BJ (cell line): ENCODE results near the gene FBXW11. TPM values are rescaled to one million over a fixed set of nuclear protein-coding genes. Genes with fewer than 3 reads are reported as not detected.

Experiments used
- CTCF ChIA-PET: fragments of 350-600 bp; formaldehyde crosslinking; extraction: SDS; loops from one replicate; lab custom pipeline; 2021; ENCODE audit warnings: antibody characterized with exemption, inconsistent platforms; lab: Yijun Ruan, JAX
- POLR2A ChIA-PET: fragments of 300-600 bp; sonication (Branson Sonifier 250); formaldehyde crosslinking; extraction: SDS; loops from one replicate; lab custom pipeline; 2021; ENCODE audit warnings: antibody characterized with exemption; lab: Charles Lee
- DNase-seq: peaks from one replicate; pipeline ENCODE4 v3.0.0-alpha.2; 2011; ENCODE audit warnings: low read depth
- H3K27me3 ChIP-seq: 2 replicates; pipeline ENCODE4 v1.6.0; 2011; ENCODE audit warnings: low read length; ENCODE audit not compliant: control insufficient read depth, insufficient read depth
- H3K36me3 ChIP-seq: 2 replicates; pipeline ENCODE4 v1.5.1; 2011; ENCODE audit warnings: low read length; ENCODE audit not compliant: control insufficient read depth, insufficient read depth
- H3K4me3 ChIP-seq: 2 replicates; pipeline ENCODE4 v1.5.1; 2011; ENCODE audit warnings: low read depth, mild to moderate bottlenecking, control low read depth, low read length
- CTCF ChIP-seq: IDR thresholded peaks from 2 replicates; pipeline ENCODE4 v1.5.1; 2011; ENCODE audit warnings: low read depth, mild to moderate bottlenecking, control low read depth, inconsistent platforms, low read length, moderate library complexity; ENCODE audit not compliant: insufficient read depth
- polyA plus RNA-seq: library from polyadenylated mRNA; depleted of rRNA; stranded (reverse); fragments of >200 nt; gene quantifications from 2 replicates; pipeline ENCODE4 v1.2.3, GENCODE V29; 2011

Gene FBXW11
- polyA plus RNA-seq, 1 experiment = 55.5 TPM

- Histone ChIP-seq H3K4me3 (no peak overlapping the region), H3K36me3 (no peaks in the 10 kb centered on the region), H3K27me3 (no peaks in the 10 kb centered on the region)
- ChIA-PET CTCF (interaction anchor here (0.7 kb wide), 2 partner anchors 20 to 557 kb away, joined by 3 read pairs; no protein-coding TSS in a partner anchor), POLR2A (no interaction called here)
- no peak for TF ChIP-seq CTCF
- DNase-seq = no peak
These were observed 30.4 kb downstream of the FBXW11 start for GRCh38 chr5:171975877-171976667.

GRCh38 chr5:171975262-171975876 lies 31.1 kb downstream of the FBXW11 start:
- DNase-seq = no peak
- no peak overlapping the region for H3K4me3 ChIP-seq
- H3K36me3 ChIP-seq = no peaks in the 10 kb centered on the region
- POLR2A ChIA-PET = no interaction called here
- no peaks in the 10 kb centered on the region for H3K27me3 ChIP-seq
- no peak for TF ChIP-seq CTCF
- CTCF ChIA-PET = no interaction called here

GRCh38 chr5:171970826-171971225 lies 35.6 kb downstream of the FBXW11 start:
- no peak overlapping the region for H3K4me3 ChIP-seq
- CTCF ChIA-PET = no interaction called here
- TF ChIP-seq CTCF = no peak
- POLR2A ChIA-PET = no interaction called here
- no peak for DNase-seq
- no peaks in the 10 kb centered on the region for H3K36me3 ChIP-seq
- no peaks in the 10 kb centered on the region for H3K27me3 ChIP-seq

DNA sequence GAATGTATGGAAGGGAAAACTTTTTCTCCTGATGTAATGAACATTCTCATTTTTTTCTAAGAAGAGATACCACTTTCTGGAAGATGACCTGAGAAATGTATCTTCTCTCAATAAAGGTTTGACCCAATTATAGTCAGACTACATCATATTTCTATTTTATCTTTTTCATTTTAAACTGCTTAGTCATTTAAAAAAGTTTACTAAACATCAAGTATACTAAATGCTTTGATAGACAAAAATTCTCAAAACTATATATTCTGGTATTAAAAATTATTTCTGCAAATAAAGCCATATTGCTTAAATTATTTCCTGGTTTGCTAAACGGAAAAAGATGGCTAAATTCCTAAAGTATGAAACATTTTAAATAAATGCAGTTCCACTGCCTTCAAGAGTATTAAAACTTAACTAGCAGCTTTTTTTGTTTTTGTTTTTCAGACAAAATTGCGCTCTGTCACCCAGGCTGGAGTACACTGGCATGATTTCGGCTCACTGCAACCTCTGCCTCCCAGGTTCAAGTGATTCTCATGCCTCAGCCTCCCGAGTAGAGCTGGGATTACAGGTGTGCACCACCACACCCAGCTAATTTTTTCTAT lies 37.1 kb downstream of the FBXW11 start:
- ChIA-PET POLR2A (no interaction called here), CTCF (no interaction called here)
- no peaks in the 10 kb centered on the region for H3K27me3 ChIP-seq
- TF ChIP-seq CTCF = no peak
- DNase-seq = no peak
- H3K4me3 ChIP-seq = no peak overlapping the region
- no peaks in the 10 kb centered on the region for H3K36me3 ChIP-seq

DNA sequence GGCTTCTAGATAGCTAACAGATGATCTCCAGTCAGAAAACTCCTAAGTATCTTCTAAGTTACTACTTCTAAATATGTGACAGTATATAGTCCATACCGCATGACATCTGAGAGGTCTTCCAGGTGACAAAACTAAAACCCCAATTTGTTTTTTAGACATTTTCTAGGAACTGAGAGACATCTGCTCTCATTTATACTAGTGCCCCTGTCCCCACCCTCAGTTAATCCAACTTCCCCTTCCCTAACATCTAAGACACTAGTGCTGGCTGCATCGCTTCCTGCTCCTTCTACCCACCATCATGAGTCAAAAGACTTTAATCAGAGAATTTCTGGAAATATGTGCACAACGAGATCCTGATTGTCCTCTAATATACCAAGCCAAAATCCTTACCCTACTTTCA lies 37.9 kb downstream of the FBXW11 start:
- Histone ChIP-seq H3K36me3 (no peaks in the 10 kb centered on the region), H3K4me3 (no peak overlapping the region), H3K27me3 (no peaks in the 10 kb centered on the region)
- POLR2A ChIA-PET = interaction anchor here (0.5 kb wide), 1 partner anchor 38 kb away, joined by 4 read pairs; the partner anchor contains the start of gene FBXW11
- no peak for DNase-seq
- CTCF ChIA-PET = interaction anchor here (1.2 kb wide), 1 partner anchor 15 kb away, joined by 3 read pairs; no protein-coding TSS in a partner anchor
- TF ChIP-seq CTCF = no peak
